ENCODE data around the gene CPB2. TPM values are rescaled to one million over a fixed set of nuclear protein-coding genes. Genes with fewer than 3 reads are reported as not detected.

Gene CPB2
- polyA plus RNA-seq, 4 donors: 0.21 to 1.4 (median 0.25) TPM

DNA sequence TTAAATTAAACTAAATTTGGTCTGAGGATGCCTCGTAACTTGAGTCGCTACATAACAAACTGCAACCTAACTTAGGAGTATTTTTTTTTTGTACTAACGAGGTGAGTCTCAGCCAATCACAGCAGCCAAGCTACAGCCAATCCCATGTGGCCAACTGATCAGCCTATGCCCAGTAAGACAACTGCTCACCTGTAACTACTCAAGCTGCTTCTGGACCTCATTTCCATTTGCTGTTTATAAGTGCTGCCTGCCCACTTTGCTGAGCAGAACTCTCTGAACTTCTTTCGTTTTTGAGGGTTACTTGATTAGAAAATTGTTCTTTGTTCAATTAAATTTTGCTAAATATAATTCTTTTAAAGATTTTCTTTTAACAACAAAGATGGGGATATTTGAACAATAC lies 3.8 kb downstream of the CPB2 start:
- DNase-seq (ENCODE audit: low read depth in 4 of 4, low spot score in 3 of 4): no peak

DNA sequence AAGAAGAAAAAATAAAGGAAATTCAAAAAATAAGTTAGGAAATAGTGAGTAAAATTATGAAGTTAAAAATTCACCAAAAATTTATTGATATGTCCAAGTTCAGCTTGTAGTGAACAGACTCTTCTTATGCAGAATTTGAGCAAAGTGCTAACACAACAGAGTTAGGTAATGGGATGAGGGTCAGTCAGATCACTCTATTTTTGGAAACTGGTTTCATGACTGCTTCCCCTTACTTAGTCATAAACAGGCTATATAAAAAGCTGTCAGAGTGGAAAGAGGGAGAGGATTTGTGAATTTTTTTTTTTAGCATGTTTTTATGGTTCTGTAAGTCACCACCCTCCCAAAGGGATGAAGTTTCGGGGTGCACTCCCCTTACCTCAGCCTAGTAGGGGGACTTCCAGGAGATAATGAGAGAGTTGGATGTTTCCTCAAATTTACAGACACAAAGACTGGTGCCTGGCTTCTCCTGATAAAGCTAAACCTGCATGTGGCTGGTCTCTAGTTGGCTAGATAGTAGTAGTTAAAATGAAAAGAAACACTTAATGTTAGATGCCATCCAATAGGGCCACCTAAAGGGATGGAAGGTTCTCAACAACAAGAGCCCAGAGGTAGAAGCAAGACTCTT lies 4.5 kb downstream of the CPB2 start:
- no peak for DNase-seq (ENCODE audit: low read depth in 4 of 4, low spot score in 3 of 4)

DNA sequence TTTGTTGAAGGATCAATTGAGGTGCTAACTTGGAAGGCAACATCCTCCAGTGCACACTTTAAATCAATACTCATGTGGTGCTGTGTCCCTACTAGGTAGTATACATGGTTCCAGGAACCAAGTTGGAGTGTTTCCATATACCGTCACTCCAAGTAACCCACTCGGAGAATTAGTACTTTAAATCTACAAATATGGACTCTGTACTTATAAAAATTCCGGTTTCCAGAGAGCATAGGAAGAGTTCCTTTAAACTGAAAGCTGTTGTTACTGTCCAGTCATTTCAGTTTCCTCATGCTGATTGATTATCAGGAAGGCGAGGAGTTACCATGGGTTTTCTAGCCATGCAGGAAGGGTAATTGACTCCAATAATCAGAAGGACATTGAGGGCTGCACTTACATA lies 7.2 kb downstream of the CPB2 start:
- DNase-seq (ENCODE audit: low read depth in 4 of 4, low spot score in 3 of 4): no peak

DNA sequence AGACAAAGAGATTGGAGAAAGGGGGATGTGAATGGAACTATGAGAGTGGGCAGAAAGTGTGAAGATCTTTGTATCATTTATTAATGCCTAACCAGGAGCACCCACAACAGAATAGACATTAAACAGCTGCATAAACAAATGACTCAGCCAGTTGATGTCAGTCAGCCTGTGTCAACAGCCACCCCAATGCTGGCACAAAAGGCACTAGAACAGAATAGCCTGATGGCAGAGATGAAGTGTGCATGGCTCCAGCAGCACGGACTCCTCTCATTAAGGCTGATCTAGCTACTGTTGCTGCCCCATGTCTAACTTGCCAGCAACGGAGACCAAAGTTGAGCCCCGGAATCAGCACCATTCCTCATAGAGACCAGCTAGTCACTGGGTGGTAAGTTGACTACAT lies 7.8 kb downstream of the CPB2 start:
- DNase-seq (ENCODE audit: low read depth in 4 of 4, low spot score in 3 of 4): no peak

DNA sequence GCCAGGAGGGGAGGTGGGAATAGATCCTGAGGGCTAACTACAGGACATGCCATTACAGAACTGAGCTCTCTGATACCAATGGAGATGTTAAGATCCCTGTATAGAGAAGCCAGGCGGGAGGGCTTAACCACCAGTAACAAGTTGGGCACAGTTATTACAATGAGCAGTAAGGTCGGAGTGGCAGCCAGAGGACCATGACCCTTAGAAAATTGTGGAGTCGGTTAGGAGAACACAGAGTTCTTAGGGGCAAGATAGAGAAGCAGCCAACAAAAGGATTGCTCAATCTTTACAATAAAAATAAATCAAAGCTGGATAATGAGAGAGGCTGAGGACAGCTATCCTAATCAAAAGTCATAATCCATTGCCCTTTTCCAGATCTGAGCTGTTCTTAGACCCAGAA lies 10.4 kb downstream of the CPB2 start:
- no peak for DNase-seq (ENCODE audit: low read depth in 4 of 4, low spot score in 3 of 4)

DNA sequence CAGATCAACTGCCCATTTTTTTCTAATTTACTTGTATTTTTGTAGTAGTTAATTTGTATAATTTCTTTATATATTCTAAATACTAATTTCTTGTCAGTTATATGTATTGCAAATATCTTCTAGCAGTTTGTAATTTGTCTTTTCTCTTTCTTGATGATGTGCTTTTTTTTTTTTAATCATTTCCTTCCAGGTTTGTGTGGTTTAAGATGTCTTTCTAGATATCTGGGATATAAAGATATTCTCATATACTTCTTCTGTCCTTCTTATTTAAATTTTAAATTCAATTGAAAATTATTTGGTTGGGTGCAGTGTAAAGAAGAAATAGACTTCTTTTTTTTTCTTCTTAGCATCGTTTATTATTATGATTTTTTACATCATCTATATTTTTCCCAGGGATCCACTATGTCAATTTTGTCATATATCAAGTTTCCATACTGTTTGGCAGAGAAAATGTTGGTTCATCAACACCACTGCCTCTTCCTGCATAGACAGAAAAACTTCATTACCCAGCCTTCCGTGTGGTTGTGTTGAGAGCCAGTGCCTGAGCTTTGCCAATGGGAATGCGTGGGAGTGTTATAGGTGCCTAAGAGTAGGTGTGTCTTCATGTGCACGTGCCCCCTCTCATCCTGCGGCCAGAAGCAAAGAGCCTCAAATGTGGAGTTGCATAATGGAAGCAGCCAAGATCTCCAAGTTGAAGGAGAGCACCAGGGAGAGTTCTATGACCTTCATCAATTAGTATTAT lies 15.8 kb downstream of the CPB2 start:
- no peak for DNase-seq (ENCODE audit: low read depth in 4 of 4, low spot score in 3 of 4)

DNA sequence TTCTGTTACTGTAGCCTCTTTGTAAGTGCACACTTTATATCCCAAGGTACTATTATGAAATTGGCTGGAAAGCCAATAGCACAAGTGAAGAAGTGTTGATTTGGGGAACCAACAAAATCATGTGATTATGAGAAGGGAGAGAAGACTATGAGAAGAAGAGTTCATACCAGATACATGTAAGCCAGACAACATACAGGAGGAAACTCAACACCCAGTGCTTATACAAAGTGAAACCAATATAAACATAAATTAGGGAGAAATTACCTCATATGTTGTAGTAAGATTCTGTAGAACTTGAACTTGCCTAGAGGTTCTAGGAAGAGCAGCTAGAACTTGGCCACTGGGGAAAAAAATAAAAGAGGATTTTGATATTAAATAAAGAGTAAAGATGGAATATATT lies 17.4 kb downstream of the CPB2 start:
- DNase-seq (ENCODE audit: low read depth in 4 of 4, low spot score in 3 of 4): no peak

DNA sequence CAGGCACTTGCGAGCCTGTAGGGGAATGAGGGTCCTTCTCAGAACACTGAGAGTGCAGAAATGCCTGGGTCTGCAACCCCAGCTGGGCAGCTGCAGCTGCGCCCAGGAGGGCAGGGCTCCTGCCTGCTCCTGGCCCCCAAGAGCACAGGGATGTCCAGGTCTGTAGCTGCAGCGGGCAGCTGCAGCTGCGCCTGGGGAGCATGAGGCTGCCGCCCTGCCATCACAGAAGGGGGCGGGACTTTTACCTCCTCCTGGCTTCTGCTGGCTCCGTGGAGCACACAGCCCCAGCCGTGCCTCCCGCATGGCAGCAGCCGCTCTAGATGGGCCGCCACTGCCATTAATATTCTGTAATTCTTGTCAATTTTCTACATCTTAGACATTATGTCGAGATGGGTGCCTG lies 17.8 kb downstream of the CPB2 start:
- DNase-seq (ENCODE audit: low read depth in 4 of 4, low spot score in 3 of 4): no peak

DNA sequence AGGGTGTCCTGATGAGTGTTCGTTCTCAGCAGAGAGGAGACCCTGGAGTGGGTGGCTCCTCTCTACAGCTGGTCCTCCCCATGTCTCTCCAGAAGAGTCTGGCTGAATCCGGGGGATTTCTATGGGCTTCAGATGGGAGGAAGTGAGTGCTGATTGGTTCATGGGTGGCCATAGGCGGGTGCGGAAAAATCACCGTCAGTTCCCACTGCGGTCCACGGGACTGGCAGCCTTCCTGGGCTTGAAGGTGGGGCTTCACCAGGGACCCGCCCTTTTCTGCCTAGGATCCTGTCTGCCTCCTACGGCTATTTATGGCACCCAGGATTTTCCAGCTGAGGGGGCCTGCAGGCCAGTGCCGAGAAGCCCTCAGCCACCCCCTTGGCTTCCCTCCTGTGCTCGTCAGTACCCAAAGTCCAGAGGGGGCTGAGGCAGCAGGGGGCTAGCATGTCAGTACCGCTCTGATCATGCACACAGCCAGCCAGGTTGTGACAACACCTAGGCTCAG lies 18.4 kb downstream of the CPB2 start:
- no peak for DNase-seq (ENCODE audit: low read depth in 4 of 4, low spot score in 3 of 4)

DNA sequence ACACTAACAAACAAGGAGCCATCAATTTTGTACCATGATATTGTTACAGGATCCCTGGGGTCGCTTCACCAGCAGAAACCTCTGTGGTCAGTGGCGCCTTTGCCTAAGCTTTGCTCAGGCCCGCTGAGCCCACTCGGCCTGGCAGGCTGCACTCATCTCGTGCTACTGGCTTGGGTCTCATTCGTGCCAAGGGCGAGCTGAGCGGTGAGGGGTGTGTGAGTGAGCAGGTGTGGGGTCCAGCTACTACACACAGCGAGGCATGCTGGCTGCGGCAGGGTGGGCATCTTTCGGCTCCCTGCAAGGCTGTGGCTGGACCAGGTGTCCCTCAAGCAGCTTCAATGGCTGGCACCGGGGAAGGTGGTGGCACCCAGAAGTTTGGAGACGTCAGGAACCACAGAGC lies 19.1 kb downstream of the CPB2 start:
- no peak for DNase-seq (ENCODE audit: low read depth in 4 of 4, low spot score in 3 of 4)

DNA sequence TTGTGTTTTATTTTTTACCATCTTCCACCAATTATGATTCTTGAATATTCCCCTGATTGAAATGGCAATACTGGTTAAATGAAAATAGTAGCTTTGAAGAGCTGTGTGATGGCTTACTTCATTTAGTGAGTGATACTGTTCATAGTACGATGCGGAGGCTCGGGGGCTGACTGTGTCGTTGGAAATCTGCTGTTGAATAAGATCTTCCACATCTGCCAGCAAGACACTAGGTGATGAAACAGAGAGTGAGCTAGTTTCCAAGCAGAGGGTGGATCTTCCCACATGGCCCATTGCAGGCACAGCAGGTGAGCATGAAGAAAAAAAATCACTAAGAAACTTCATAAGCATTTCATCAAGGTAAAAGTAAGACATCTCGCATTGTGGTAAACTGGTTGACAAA lies 22.5 kb downstream of the CPB2 start:
- DNase-seq (ENCODE audit: low read depth in 4 of 4, low spot score in 3 of 4): no peak

DNA sequence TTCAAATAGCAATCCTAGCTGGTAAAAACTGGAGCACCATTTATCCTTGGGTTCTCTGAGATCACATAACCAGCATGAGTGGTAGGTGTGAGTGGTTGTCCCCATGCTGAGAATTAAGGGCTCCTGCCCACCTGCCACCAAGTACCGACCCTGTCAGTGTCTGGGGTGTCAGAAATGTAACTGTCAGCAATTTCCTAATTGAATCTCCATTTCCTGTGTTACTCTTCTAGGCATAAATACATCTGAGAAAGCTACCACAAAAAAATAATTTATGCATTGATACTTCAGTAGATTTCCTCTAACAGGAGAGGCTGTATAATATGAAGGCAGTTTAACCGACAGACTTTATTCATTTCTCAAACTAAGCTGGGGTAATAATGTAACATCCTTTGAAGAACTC lies 25.1 kb downstream of the CPB2 start:
- DNase-seq (ENCODE audit: low read depth in 4 of 4, low spot score in 3 of 4): no peak

DNA sequence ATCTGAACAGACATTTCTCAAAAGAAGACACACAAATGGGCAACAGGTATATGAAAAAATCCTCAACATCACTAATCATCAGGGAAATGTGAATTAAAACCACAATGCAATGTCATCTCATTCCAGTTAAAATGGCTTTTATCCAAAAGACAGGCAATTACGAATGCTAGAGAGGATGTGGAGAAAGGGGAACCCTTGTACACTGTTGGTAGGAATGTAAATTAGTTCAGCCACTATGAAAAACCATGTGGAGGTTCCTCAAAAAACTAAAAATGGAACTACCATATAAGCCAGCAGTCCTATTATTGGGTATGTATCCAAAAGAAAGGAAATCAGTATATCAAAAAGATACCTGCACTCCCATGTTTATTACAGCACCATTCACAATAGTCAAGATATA lies 27.6 kb downstream of the CPB2 start:
- DNase-seq (ENCODE audit: low read depth in 4 of 4, low spot score in 3 of 4): no peak

DNA sequence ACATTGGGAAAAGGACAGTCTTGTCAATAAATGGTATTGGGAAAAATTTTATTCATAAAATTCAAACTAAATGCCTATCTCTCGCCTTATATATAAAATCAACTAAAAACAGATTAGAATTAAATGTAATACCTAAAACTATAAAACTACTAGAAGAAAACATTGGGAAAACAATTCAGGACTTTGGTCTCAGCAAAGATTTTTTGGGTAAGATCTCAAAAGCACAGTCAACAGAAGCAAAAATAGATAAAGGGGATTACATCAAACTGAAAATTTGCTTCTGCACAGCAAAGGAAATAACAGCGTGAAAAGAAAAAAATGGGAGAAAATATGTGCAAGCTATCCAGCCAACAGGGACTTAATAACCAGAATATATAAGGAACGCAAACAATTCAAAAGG lies 28.0 kb downstream of the CPB2 start:
- DNase-seq (ENCODE audit: low read depth in 4 of 4, low spot score in 3 of 4): no peak

DNA sequence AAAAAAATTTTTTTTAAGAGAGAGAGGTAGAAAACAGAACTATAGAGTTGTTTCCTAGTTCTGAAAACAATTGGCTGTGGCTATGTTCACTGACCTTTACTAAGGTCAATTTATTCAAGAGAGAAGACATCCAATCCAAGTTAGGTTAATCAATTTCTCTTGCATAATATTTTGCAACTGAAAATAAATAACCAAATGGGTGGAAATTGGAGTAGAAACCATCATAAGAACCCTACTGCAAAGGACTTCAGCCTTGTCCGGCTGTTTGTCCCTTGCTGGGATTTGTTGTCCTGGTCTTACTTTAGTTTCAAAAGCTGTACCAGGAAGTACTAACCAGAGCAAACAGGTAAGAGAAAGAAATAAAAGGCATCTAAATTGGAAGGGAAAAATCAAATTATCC lies 29.0 kb downstream of the CPB2 start:
- no peak for DNase-seq (ENCODE audit: low read depth in 4 of 4, low spot score in 3 of 4)

DNA sequence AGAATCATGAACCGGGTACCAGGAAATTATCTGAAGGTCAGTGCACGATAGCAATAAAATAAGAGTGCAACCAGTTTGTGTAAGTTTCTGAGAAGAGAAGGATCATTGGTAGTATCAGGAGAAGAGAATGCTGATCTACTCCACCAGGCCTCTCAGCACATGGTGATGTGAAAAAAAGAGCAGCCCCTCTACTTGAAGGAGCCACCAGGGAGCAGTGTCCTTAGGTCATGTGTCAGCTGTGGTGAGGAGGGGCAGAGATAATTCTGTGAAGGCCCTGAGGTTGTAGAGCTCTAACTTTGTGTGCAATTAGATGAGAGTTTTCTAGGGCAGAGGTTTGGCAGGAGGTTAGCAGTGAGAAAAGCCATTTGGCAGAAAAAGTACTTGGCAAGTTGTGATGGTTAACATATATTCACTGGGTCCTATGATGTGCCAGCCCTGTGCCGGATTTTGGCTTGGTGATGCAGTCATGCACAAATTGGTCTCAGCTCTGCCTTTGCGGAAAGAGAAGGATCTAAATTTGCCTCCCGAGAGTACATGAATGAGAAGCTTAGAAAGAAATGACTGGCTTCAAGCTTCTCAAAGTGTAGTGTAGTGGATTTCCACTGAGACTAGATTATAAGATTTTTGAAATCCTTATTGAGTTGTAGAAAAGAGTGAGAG lies 33.1 kb downstream of the CPB2 start:
- DNase-seq (ENCODE audit: low read depth in 4 of 4, low spot score in 3 of 4): no peak

DNA sequence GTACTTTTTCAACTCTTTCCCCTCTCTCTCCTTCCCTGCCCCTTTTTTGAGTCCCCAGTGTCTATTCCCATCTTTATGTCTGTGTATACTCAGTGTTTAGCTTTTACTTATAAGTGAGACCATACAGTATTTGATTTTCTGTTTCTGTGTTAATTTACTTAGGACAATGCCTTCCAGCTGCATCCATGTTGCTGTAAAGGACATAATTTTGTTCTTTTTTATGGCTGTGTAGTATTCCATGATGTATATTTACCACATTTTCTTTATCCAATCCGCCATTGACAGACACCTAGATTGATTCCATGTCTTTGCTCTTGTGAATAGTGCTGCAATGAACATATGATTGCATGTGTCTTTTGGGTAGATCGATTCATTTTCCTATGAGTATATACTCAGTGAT lies 41.5 kb downstream of the CPB2 start:
- no peak for DNase-seq (ENCODE audit: low read depth in 4 of 4, low spot score in 3 of 4)

DNA sequence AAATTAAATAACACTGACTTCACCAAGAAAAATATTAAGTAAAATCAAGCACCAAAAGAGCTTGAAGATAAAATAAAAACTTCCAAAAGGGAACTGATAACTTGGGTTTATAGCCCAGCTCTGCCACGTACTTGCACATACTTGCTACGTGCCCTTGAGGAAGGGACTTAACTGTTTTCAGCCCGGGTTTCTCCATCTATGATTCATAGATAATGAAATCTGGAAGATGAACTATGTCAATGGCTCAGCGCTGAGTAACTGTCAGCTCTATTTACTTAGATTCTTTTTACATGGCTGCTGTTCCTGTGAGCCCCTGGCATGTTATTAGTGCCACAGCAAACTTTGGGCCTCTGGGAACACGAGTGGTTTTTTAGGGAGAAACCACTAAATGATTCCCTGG lies 42.6 kb downstream of the CPB2 start:
- DNase-seq (ENCODE audit: low read depth in 4 of 4, low spot score in 3 of 4): no peak

DNA sequence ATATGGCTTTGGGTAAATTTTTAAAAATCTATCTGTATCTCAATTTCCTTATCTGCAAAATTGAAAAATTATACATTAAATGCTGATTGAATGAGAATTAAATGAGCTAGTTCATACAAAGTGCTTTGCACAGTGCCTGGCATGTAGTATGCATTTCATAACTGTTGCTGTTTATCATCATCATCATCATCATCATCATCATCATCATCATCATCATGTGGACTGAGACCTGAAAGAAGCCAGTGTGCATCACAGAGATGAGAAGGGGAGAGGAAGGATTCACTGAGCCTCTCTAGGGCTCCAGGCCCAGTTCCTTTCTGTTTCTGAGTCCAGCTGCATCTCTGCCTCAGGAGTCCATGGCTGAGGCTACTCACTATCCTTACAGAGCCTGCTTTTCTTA lies 45.4 kb downstream of the CPB2 start:
- DNase-seq (ENCODE audit: low read depth in 4 of 4, low spot score in 3 of 4): no peak

DNA sequence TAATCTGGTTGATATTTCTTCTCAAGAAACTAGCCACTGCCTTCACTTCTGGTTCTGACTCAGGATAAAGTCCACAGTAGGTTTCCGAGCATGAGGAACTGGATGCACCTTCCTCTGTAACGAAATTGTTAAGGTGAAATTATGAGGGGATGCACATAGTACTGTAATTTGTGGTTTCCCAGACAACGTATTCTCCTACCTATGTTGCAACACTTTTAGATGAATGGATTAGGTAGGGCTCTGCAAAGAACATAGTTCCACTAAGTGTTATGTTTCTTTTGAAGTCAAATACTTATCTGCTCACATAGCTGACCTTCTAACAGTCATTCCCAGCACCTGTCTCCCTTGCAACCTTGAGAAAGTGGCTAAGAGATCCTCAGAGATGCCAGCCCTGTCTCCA lies 46.6 kb downstream of the CPB2 start:
- no peak for DNase-seq (ENCODE audit: low read depth in 4 of 4, low spot score in 3 of 4)

DNA sequence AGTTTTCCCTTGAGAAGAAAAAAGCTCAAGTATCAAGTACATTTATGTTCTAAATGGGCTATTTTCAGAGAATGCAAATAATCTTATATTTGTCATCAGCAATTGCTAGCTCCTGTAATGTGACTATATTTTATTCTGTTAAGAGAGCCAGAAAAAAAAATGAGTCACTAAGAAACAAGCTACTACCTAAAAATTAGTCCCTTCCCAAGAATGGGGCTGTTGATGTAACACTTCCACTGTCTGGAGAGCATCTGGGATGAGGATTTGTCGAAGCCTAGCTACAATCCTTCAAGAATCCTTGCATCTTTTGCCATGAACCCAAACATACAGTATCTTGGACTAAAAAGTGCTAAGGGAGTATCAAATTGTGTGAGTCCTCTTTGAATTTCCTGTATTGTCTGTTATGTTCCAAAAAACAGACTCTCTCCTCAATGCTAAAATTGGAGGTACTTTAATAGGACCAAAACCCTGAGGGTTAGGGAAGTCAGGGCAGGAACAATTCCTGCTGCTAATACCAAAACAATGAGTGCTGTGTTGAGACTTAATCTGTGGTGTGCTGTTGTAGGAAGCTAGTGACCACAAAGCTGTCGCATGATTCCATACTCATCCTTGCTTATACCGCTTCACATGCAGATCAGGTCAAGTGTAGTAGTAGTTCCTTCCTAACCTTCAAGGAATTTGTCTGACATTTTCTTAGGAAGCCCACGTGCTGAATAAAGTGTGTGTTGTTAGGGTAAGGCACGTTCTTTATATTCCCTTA lies 47.4 kb downstream of the CPB2 start:
- no peak for DNase-seq (ENCODE audit: low read depth in 4 of 4, low spot score in 3 of 4)

Measured in left renal pelvis (tissue), 4 donors.